ENCODE measurements around the gene PPP1CA.

The PPP1CA gene

DNA sequence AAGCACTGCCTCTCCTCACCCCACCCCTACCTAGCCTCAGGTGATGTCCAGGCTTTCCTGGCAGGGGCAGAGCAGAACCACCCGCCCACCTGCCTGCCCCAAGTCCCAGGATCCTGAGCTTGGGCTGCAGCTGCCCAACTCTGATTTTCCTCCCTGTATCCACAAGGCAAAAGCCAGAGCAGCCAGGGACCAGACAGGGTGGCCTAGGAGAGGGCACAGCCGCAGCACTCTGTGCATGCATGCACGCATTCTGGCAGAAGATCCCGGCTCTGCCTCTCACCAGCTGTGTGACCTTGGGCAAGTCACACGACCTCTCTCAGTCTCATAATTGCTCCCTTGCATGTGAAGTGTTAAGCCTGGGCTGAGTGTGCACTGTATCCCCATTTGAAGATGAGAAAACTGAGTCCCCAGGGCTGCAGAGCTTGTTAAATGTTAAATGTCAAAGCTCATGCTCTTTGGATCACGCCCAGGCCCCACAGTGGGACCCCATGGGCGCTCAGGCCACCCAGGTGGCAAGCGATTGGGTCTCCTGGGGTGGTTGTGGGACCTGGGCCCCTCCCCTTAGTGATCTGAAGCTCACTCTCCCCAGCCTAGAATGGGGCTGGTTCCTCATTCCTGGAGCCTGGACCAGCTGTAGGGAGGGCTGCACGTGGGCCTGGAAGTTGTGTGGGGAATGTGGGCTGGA, 11.0 kb upstream of the PPP1CA start:
- H3K79me2 ChIP-seq (ENCODE audit: low read length) = no peaks in the 10 kb centered on the region
- H3K9ac ChIP-seq (ENCODE audit: low read length) = no peak overlapping the region
- peaks cover 33% of the 10 kb centered on the region for H3K27me3 ChIP-seq (ENCODE audit: low read depth, low read length)
- peaks cover 33% of the 10 kb centered on the region for H3K4me1 ChIP-seq (ENCODE audit: low read length)
- H3K4me3 ChIP-seq (ENCODE audit: low read length) = no peak overlapping the region
- H3K36me3 ChIP-seq (replicated peaks; ENCODE audit: low read depth, low read length) = no peaks in the 10 kb centered on the region
- no peaks in the 10 kb centered on the region for H3K9me3 ChIP-seq (ENCODE audit: insufficient read depth, low read length)
- TF ChIP-seq EZH2phosphoT487 (IDR thresholded peaks at IDR 0.05; ENCODE audit: low read depth) = no peak
- TF ChIP-seq, protein P1, sequence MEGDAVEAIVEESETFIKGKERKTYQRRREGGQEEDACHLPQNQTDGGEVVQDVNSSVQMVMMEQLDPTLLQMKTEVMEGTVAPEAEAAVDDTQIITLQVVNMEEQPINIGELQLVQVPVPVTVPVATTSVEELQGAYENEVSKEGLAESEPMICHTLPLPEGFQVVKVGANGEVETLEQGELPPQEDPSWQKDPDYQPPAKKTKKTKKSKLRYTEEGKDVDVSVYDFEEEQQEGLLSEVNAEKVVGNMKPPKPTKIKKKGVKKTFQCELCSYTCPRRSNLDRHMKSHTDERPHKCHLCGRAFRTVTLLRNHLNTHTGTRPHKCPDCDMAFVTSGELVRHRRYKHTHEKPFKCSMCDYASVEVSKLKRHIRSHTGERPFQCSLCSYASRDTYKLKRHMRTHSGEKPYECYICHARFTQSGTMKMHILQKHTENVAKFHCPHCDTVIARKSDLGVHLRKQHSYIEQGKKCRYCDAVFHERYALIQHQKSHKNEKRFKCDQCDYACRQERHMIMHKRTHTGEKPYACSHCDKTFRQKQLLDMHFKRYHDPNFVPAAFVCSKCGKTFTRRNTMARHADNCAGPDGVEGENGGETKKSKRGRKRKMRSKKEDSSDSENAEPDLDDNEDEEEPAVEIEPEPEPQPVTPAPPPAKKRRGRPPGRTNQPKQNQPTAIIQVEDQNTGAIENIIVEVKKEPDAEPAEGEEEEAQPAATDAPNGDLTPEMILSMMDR (IDR thresholded peaks at IDR 0.05; ENCODE audit: low read depth, low read length) = no peak
- no peak overlapping the region for H2AFZ ChIP-seq (ENCODE audit: low read depth, low read length)
- no peak overlapping the region for H3K27ac ChIP-seq (ENCODE audit: low read length)
- H4K20me1 ChIP-seq (ENCODE audit: insufficient read depth, low read length) = no peaks in the 10 kb centered on the region
- no peak overlapping the region for H3K4me2 ChIP-seq (ENCODE audit: low read length)

DNA sequence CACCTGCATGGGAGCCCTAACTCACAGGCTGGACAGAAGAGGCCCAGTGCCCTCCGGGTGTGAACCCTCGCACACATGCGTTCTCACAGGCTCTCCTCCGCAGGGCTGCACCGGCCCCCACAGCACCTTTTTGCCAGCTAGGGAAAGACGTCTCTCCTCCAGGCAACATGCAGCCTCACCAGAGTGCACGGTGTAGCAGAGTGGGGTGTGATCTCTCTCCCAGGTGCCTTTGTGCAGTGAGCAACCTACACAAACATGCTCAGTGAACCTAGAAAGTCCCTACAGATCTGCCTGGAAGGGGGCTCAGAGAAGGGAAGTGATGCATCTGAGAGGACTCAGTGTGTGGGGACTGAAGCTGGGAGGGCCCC, 10.1 kb upstream of the PPP1CA start:
- H3K36me3 ChIP-seq (replicated peaks; ENCODE audit: low read depth, low read length) = no peaks in the 10 kb centered on the region
- TF ChIP-seq EZH2phosphoT487 (IDR thresholded peaks at IDR 0.05; ENCODE audit: low read depth) = no peak
- TF ChIP-seq, protein P1 (IDR thresholded peaks at IDR 0.05; ENCODE audit: low read depth, low read length) = no peak
- no peaks in the 10 kb centered on the region for H3K79me2 ChIP-seq (ENCODE audit: low read length)
- H3K27me3 ChIP-seq (ENCODE audit: low read depth, low read length) = peaks cover 26% of the 10 kb centered on the region
- no peak overlapping the region for H2AFZ ChIP-seq (ENCODE audit: low read depth, low read length)
- no peak overlapping the region for H3K27ac ChIP-seq (ENCODE audit: low read length)
- no peaks in the 10 kb centered on the region for H3K9me3 ChIP-seq (ENCODE audit: insufficient read depth, low read length)
- H3K4me1 ChIP-seq (ENCODE audit: low read length) = peaks cover 33% of the 10 kb centered on the region
- H3K4me2 ChIP-seq (ENCODE audit: low read length) = peak overlapping the region; percentile 13; the same call in 1 of the 2 replicates
- H4K20me1 ChIP-seq (ENCODE audit: insufficient read depth, low read length) = no peaks in the 10 kb centered on the region
- H3K9ac ChIP-seq (ENCODE audit: low read length) = no peak overlapping the region
- no peak overlapping the region for H3K4me3 ChIP-seq (ENCODE audit: low read length)

DNA sequence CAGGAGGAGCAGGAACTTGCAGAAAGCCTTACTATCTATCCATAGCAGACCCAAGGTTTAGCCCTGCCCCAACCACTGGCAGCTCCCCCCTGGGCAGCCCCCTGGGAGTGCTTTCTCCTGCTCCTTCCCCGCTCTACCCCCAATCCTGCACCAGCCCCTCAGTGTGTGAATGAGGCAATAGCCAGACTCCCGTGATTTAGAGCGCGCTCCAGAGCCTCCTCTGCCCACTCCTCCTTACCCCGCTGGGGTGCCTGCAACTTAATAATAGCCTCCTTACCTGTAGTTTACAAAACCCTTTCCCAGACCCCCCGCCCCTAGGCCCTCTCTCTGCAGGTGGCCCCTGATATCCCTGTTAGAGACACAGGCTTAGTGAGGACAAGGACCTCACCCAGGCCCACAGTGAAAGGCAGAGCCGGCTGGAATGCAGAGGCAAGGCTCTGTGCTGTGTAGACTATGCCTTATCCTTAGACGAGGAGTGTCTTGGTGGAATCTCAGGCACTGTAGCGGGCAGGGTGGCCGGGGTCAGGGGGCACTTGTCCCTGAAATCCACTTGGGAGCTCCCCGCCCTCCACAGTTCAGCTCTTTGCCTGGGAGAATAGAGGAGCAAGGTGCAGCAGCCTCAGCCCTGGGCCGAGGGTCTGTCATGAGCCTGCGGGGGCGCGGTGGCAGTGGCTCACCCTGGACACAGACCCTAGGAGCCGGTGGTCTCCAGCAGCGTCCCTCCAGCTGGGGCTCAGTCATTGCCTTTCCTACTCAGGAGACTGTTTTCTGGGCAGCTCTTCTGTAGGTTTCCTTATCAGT, 9.5 kb upstream of the PPP1CA start:
- Histone ChIP-seq H4K20me1 (ENCODE audit: insufficient read depth, low read length) (no peaks in the 10 kb centered on the region), H3K4me2 (ENCODE audit: low read length) (no peak overlapping the region), H2AFZ (ENCODE audit: low read depth, low read length) (no peak overlapping the region), H3K27me3 (ENCODE audit: low read depth, low read length) (peaks cover 21% of the 10 kb centered on the region), H3K4me3 (ENCODE audit: low read length) (no peak overlapping the region), H3K36me3 (replicated peaks; ENCODE audit: low read depth, low read length) (no peaks in the 10 kb centered on the region), H3K27ac (ENCODE audit: low read length) (no peak overlapping the region), H3K9ac (ENCODE audit: low read length) (no peak overlapping the region), H3K4me1 (ENCODE audit: low read length) (peaks cover 33% of the 10 kb centered on the region), H3K9me3 (ENCODE audit: insufficient read depth, low read length) (no peaks in the 10 kb centered on the region), H3K79me2 (ENCODE audit: low read length) (no peaks in the 10 kb centered on the region)
- TF ChIP-seq, protein P1 (IDR thresholded peaks at IDR 0.05; ENCODE audit: low read depth, low read length) = no peak
- TF ChIP-seq EZH2phosphoT487 (IDR thresholded peaks at IDR 0.05; ENCODE audit: low read depth) = no peak

DNA sequence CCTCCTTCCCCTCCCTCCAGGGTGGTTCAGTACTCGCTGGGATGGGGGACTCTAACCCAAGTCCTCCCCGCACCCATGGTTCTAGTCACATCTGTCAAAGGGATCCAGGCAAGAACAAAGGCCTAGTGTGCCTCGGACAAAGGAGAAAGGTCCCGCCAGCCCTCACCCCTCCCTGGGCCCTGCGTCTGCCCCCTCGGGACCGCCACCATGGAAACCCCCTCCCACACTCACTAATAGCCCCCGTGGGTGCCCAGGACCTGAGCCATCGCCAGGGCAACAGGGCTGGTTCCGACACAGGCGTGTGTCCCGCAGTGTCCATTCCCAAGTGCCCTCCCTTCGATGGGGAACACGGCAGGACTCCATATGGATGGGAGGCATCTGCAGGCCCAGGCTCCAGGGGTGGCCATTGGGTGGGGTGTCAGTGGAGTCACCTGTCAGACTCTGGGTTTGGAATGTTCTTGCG, 8.7 kb upstream of the PPP1CA start:
- peaks cover 33% of the 10 kb centered on the region for H3K4me1 ChIP-seq (ENCODE audit: low read length)
- H3K4me2 ChIP-seq (ENCODE audit: low read length) = no peak overlapping the region
- H3K27ac ChIP-seq (ENCODE audit: low read length) = no peak overlapping the region
- no peaks in the 10 kb centered on the region for H3K36me3 ChIP-seq (replicated peaks; ENCODE audit: low read depth, low read length)
- H3K9me3 ChIP-seq (ENCODE audit: insufficient read depth, low read length) = no peaks in the 10 kb centered on the region
- H4K20me1 ChIP-seq (ENCODE audit: insufficient read depth, low read length) = no peaks in the 10 kb centered on the region
- no peak overlapping the region for H3K9ac ChIP-seq (ENCODE audit: low read length)
- TF ChIP-seq, protein P1 (IDR thresholded peaks at IDR 0.05; ENCODE audit: low read depth, low read length) = no peak
- TF ChIP-seq EZH2phosphoT487 (IDR thresholded peaks at IDR 0.05; ENCODE audit: low read depth) = no peak
- H3K4me3 ChIP-seq (ENCODE audit: low read length) = no peak overlapping the region
- H3K79me2 ChIP-seq (ENCODE audit: low read length) = no peaks in the 10 kb centered on the region
- peaks cover 21% of the 10 kb centered on the region for H3K27me3 ChIP-seq (ENCODE audit: low read depth, low read length)
- no peak overlapping the region for H2AFZ ChIP-seq (ENCODE audit: low read depth, low read length)

Data from OCI-LY3 (cell line).